Colonic mucosa (tissue), 4 donors: ENCODE results near the gene KCP. TPM values are rescaled to one million over a fixed set of nuclear protein-coding genes. Genes with fewer than 3 reads are reported as not detected.

Experiments
- DNase-seq: peaks from one replicate; pipeline ENCODE4 v3.0.0-alpha.2; 2020
- H3K27ac ChIP-seq: fragments of 200-600 bp; one replicate; pipeline ENCODE4 v1.8.0; 2021
- H3K27me3 ChIP-seq: fragments of 200-600 bp; one replicate; pipeline ENCODE4 v1.8.0; 2021
- H3K36me3 ChIP-seq: fragments of 200-600 bp; one replicate; pipeline ENCODE4 v1.8.0; 2021
- H3K4me1 ChIP-seq: fragments of 200-600 bp; one replicate; pipeline ENCODE4 v1.8.0; 2021; ENCODE audit warnings: mild to moderate bottlenecking
- H3K4me3 ChIP-seq: fragments of 200-600 bp; one replicate; pipeline ENCODE4 v1.8.0; 2021
- H3K9ac ChIP-seq, 2 donors: one replicate each; pipeline ENCODE4 v1.7.0; 2013; ENCODE audit warnings: control low read depth in 2 of 2, low read depth in 2 of 2, low read length in 2 of 2
- H3K9me3 ChIP-seq: fragments of 200-600 bp; one replicate; pipeline ENCODE4 v1.8.0; 2021
- intact Hi-C: fragments of 100-400 bp; cut with DNase I; formaldehyde crosslinking; loops from one replicate; pipeline ENCODE4 v1.14.1; 2022
- total RNA-seq, 2 donors: library from RNA; stranded (reverse); fragmentation: NEBNext Ultra II Directional in 1 of 2; extraction: Animal tissue kit (Norgen Biotek cat#: 25700) in 1 of 2; gene quantifications; one replicate each; pipeline ENCODE4 v1.2.1, GENCODE V29; 2021
- TF ChIP-seq, protein P1 (sequence below): fragments of 200-600 bp; IDR thresholded peaks from one replicate; pipeline ENCODE4 v1.8.0; 2022; ENCODE audit warnings: antibody characterized with exemption, mild to moderate bottlenecking
- donor health status: healthy.
- donor health status: DM: no; HTN: no; CAD: no.
- donor health status: DM: no; HTN: no; CAD: no.

KCP gene
- total RNA-seq, result 1 to 10 TPM in 1 of 2 donors, under 1 TPM in 1; 0.64 to 1.1 TPM

- Histone ChIP-seq H3K4me1 (peaks cover 11% of the 10 kb centered on the region), H3K9me3 (no peaks in the 10 kb centered on the region), H3K4me3 (peak within 1 kb of the TSS; percentile 22), H3K9ac (peak within 1 kb of the TSS; percentile 12 to 19), H3K36me3 (no peaks in the 10 kb centered on the region), H3K27me3 (peaks cover 19% of the 10 kb centered on the region), H3K27ac (peak within 1 kb of the TSS; percentile 61)
- intact Hi-C loops, result no loop called here
- no peak for DNase-seq
- TF ChIP-seq, protein P1, sequence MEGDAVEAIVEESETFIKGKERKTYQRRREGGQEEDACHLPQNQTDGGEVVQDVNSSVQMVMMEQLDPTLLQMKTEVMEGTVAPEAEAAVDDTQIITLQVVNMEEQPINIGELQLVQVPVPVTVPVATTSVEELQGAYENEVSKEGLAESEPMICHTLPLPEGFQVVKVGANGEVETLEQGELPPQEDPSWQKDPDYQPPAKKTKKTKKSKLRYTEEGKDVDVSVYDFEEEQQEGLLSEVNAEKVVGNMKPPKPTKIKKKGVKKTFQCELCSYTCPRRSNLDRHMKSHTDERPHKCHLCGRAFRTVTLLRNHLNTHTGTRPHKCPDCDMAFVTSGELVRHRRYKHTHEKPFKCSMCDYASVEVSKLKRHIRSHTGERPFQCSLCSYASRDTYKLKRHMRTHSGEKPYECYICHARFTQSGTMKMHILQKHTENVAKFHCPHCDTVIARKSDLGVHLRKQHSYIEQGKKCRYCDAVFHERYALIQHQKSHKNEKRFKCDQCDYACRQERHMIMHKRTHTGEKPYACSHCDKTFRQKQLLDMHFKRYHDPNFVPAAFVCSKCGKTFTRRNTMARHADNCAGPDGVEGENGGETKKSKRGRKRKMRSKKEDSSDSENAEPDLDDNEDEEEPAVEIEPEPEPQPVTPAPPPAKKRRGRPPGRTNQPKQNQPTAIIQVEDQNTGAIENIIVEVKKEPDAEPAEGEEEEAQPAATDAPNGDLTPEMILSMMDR, result no peak
Observed at GRCh38 chr7:128910569-128910945, at the start of gene KCP. TSS of gene KCP (minus strand) at chr7:128910709. CDS start at chr7:128910676, 33 bp downstream.

DNA sequence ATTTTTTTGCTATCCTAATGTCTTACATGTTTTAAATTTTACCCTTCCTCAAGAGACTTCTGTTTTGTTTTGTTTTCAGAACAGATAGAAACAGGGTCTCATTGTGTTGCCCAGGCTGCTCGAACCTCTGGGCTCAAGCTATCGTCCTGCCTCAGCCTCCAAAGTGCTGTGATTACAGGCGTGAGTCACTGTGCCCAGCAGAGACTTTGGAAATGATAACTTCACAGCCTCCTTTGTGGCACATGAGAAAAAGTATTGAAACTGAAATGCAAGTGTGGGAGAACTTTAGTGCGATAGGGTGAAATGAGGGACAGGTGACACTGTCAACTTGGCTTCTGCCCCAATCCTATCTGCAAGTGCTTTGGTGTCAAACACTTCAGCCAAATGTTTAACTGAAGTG is 48.8 kb upstream of the KCP start:
- intact Hi-C loops, result no loop called here
- Histone ChIP-seq H3K4me3 (no peak overlapping the region), H3K36me3 (no peaks in the 10 kb centered on the region), H3K27me3 (no peaks in the 10 kb centered on the region), H3K4me1 (no peaks in the 10 kb centered on the region), H3K9me3 (no peaks in the 10 kb centered on the region), H3K27ac (no peak overlapping the region), H3K9ac (no peak overlapping the region)
- no peak for DNase-seq
- TF ChIP-seq, protein P1, result no peak

GRCh38 chr7:128955981-128956380 is 45.5 kb upstream of the KCP start:
- Histone ChIP-seq H3K9ac (no peak overlapping the region), H3K36me3 (no peaks in the 10 kb centered on the region), H3K4me3 (no peak overlapping the region), H3K9me3 (no peaks in the 10 kb centered on the region), H3K4me1 (no peaks in the 10 kb centered on the region), H3K27ac (no peak overlapping the region), H3K27me3 (no peaks in the 10 kb centered on the region)
- DNase-seq, result no peak
- intact Hi-C loops, result no loop called here
- TF ChIP-seq, protein P1, result no peak

GRCh38 chr7:128954830-128955802 is 44.6 kb upstream of the KCP start:
- Histone ChIP-seq H3K36me3 (no peaks in the 10 kb centered on the region), H3K9me3 (no peaks in the 10 kb centered on the region), H3K27me3 (no peaks in the 10 kb centered on the region), H3K27ac (no peak overlapping the region), H3K4me3 (no peak overlapping the region), H3K4me1 (no peaks in the 10 kb centered on the region), H3K9ac (no peak overlapping the region)
- TF ChIP-seq, protein P1, result no peak
- intact Hi-C loops, result no loop called here
- DNase-seq, result no peak

DNA sequence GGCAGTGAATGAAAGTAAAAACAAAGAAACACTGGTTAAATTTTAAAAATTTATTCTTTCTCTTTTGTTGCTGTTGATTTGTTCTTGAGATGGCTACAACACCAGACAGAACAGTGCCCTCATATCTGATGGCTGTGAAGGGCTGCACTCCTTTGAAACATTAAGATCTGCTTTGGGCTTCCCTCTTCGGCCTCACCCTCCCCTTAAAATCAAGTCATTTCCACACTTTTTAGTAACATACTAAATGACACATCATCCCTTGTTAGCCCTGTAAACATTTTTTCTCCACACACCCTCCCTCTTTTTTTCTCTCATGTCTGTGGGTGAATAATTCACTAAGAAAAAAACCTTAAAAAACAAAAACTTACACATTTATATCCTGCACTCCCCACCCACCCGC is 43.6 kb upstream of the KCP start:
- Histone ChIP-seq H3K4me1 (no peaks in the 10 kb centered on the region), H3K27ac (no peak overlapping the region), H3K4me3 (no peak overlapping the region), H3K36me3 (no peaks in the 10 kb centered on the region), H3K27me3 (no peaks in the 10 kb centered on the region), H3K9me3 (no peaks in the 10 kb centered on the region), H3K9ac (no peak overlapping the region)
- DNase-seq, result no peak
- intact Hi-C loops, result no loop called here
- TF ChIP-seq, protein P1, result no peak
